Ovary (tissue), 3 donors: ENCODE results near the gene COL5A1.

Source experiments
- CTCF ChIP-seq, 3 donors: fragments of 450-650 bp in 2 of 3; fragments of 200-600 bp in 1 of 3; IDR thresholded peaks; one replicate each; pipeline versions ENCODE4 v1.5.1 to v1.8.0; 2016 to 2022; ENCODE audit warnings: antibody characterized with exemption in 3 of 3, mild to moderate bottlenecking in 1 of 3
- POLR2A ChIP-seq: fragments of 450-650 bp; IDR thresholded peaks from one replicate; pipeline ENCODE4 v1.6.1; 2017; ENCODE audit warnings: antibody characterized with exemption, mild to moderate bottlenecking, moderate library complexity
- donor health status: DM: no; HTN: no; CAD: no.

GRCh38 chr9:134707031-134707680, 65.6 kb downstream of the COL5A1 start:
- no peak for TF ChIP-seq CTCF (IDR thresholded peaks at IDR 0.05)
- no peak for TF ChIP-seq POLR2A
